Stomach (tissue), 9 donors: ENCODE results near the gene ARX. TPM values are rescaled to one million over a fixed set of nuclear protein-coding genes. Genes with fewer than 3 reads are reported as not detected.

ENCODE experiments used
- DNase-seq, 2 donors: peaks; one replicate each; pipeline versions ENCODE4 v3.0.0 to v3.0.0-alpha.2; 2013 to 2019
- H3K27ac ChIP-seq, 5 donors: fragments of 200-600 bp in 4 of 5; sonication (generic) in 4 of 5; one replicate each; pipeline ENCODE4 v1.5.1; 2013 to 2019; ENCODE audit warnings: mild to moderate bottlenecking in 1 of 5, moderate library complexity in 1 of 5
- H3K27me3 ChIP-seq, 3 donors: fragments of 200-600 bp; sonication (generic); one replicate each; pipeline ENCODE4 v1.5.1; 2017 to 2019; ENCODE audit warnings: mixed run types in 1 of 3
- H3K36me3 ChIP-seq, 4 donors: fragments of 200-600 bp; sonication (generic); 1 replicate in 3 of 4; 2 replicates in 1 of 4; pipeline ENCODE4 v1.5.1; 2016 to 2019
- H3K4me1 ChIP-seq, 4 donors: fragments of 200-600 bp; sonication (generic); one replicate each; pipeline ENCODE4 v1.5.1; 2016 to 2019
- H3K4me3 ChIP-seq, 4 donors: fragments of 200-600 bp; sonication (generic) in 3 of 4; one replicate each; pipeline ENCODE4 v1.5.1; 2016 to 2019; ENCODE audit warnings: mild to moderate bottlenecking in 1 of 4
- H3K9me3 ChIP-seq, 4 donors: fragments of 200-600 bp; sonication (generic); one replicate each; pipeline ENCODE4 v1.5.1; 2016 to 2019
- CTCF ChIP-seq, 7 experiments: fragments of 450-650 bp in 4 of 7; fragments of 200-600 bp in 3 of 7; sonication (generic) in 3 of 7; IDR thresholded peaks; one replicate each; pipeline ENCODE4 v1.5.1; 2016 to 2019; ENCODE audit warnings: antibody characterized with exemption in 7 of 7, control low read depth in 2 of 7, mild to moderate bottlenecking in 1 of 7
- EP300 ChIP-seq: sonication (generic); formaldehyde crosslinking; IDR thresholded peaks from one replicate; pipeline ENCODE4 v1.6.1; 2017; ENCODE audit warnings: antibody characterized with exemption
- POLR2A ChIP-seq, 4 donors: fragments of 450-650 bp; IDR thresholded peaks; one replicate each; pipeline ENCODE4 v1.6.1; 2016; ENCODE audit warnings: antibody characterized with exemption in 4 of 4, control low read depth in 2 of 4, mild to moderate bottlenecking in 1 of 4, moderate library complexity in 1 of 4
- POLR2AphosphoS5 ChIP-seq, 3 donors: sonication (generic); formaldehyde crosslinking; IDR thresholded peaks; one replicate each; pipeline ENCODE4 v1.6.1; 2016; ENCODE audit warnings: antibody characterized with exemption in 3 of 3
- WGBS, 5 donors: extraction: QIAGEN DNeasy Blood & Tissue Kit in 3 of 5; methylation state at CpG; one replicate each; pipeline versions ENCODE4 v1.1.5 to v1.1.7; 2013 to 2018; 5-methylcytosine and 5-hydroxymethylcytosine counted together
- intact Hi-C: fragments of 100-400 bp; cut with DNase I; formaldehyde crosslinking; loops from one replicate; pipeline ENCODE4 v1.15.1; 2023; ENCODE audit warnings: low total_unique reads
- polyA plus RNA-seq, 3 donors: library from polyadenylated mRNA; stranded (reverse); fragments of 200-250 nt; gene quantifications; one replicate each; pipeline ENCODE4 v1.2.3, GENCODE V29; 2013
- total RNA-seq, 5 donors: library from RNA; depleted of rRNA; stranded (reverse); fragments of >200 nt; gene quantifications; one replicate each; pipeline versions ENCODE4 v1.1.0 to v1.2.3, GENCODE V29; 2014 to 2016
- donor health status: healthy with polysubstance abuse.
- donor health status: Bipolar disorder and iron deficiency.
- donor health status: healthy.

ARX gene
- total and polyA plus RNA-seq, 8 donors: 0.18 to 1.8 (median 0.58) TPM; not detected in 1

GRCh38 chrX:25019707-25020390, 4.1 kb upstream of the ARX start:
- no peak for DNase-seq
- WGBS, 5 donors: 6 to 28% (median 6%) methylated on average over 20 to 22 of the region's 22 CpGs
- TF ChIP-seq POLR2AphosphoS5 (IDR thresholded peaks at IDR 0.05) (no peak), EP300 (no peak), POLR2A (IDR thresholded peaks at IDR 0.05) (no peak), CTCF (IDR thresholded peaks at IDR 0.05) (no peak)
- Histone ChIP-seq H3K4me1 (peaks cover 0 to 37% (median 23%) of the 10 kb centered on the region in 4 donors), H3K27ac (no peak overlapping the region), H3K4me3 (peak overlapping the region in 1 of 4 donors; percentile 36), H3K27me3 (peaks cover 51 to 100% (median 84%) of the 10 kb centered on the region in 3 donors), H3K36me3 (no peaks in the 10 kb centered on the region), H3K9me3 (peaks cover 0 to 18% (median 4%) of the 10 kb centered on the region in 4 donors)
- intact Hi-C loops: no loop called here

- H3K27me3 ChIP-seq: peaks cover 58 to 100% (median 94%) of the 10 kb centered on the region in 3 donors
- no peaks in the 10 kb centered on the region for H3K36me3 ChIP-seq
- no peak for DNase-seq
- no peak overlapping the region for H3K27ac ChIP-seq
- 20 to 33% (median 29%) methylated on average over 3 of the region's 3 CpGs for WGBS, 5 donors
- intact Hi-C loops: no loop called here
- H3K4me1 ChIP-seq: peaks cover 0 to 37% (median 25%) of the 10 kb centered on the region in 4 donors
- no peak for TF ChIP-seq CTCF (IDR thresholded peaks at IDR 0.05)
- TF ChIP-seq POLR2AphosphoS5 (IDR thresholded peaks at IDR 0.05): no peak
- TF ChIP-seq POLR2A (IDR thresholded peaks at IDR 0.05): no peak
- no peak for TF ChIP-seq EP300
- peaks cover 0 to 18% (median 4%) of the 10 kb centered on the region in 4 donors for H3K9me3 ChIP-seq
- no peak overlapping the region for H3K4me3 ChIP-seq
Measured at GRCh38 chrX:25018682-25019081, 2.9 kb upstream of the ARX start.

- no peaks in the 10 kb centered on the region for H3K36me3 ChIP-seq
- WGBS, 5 donors: 4 to 29% (median 8%) methylated on average over 11 to 32 of the region's 32 CpGs
- no peak overlapping the region for H3K27ac ChIP-seq
- no peak overlapping the region for H3K4me3 ChIP-seq
- peaks cover 0 to 21% (median 3%) of the 10 kb centered on the region in 4 donors for H3K9me3 ChIP-seq
- intact Hi-C loops: no loop called here
- no peak for DNase-seq
- TF ChIP-seq POLR2A (IDR thresholded peaks at IDR 0.05) (no peak), POLR2AphosphoS5 (IDR thresholded peaks at IDR 0.05) (no peak), CTCF (IDR thresholded peaks at IDR 0.05) (no peak), EP300 (no peak)
- H3K4me1 ChIP-seq: peaks cover under 1 to 39% (median 27%) of the 10 kb centered on the region in 4 donors
- peaks cover 56 to 99% (median 90%) of the 10 kb centered on the region in 3 donors for H3K27me3 ChIP-seq
Measured at GRCh38 chrX:25017667-25018247, 2.0 kb upstream of the ARX start.

GRCh38 chrX:25016938-25017598, 1.3 kb upstream of the ARX start:
- TF ChIP-seq POLR2A (IDR thresholded peaks at IDR 0.05): no peak
- TF ChIP-seq EP300: no peak
- TF ChIP-seq CTCF (IDR thresholded peaks at IDR 0.05): no peak
- TF ChIP-seq POLR2AphosphoS5 (IDR thresholded peaks at IDR 0.05): no peak
- 17 to 32% (median 21%) methylated on average over 17 of the region's 17 CpGs for WGBS, 5 donors
- H3K4me1 ChIP-seq: peaks cover 3 to 43% (median 33%) of the 10 kb centered on the region in 4 donors
- intact Hi-C loops: no loop called here
- H3K4me3 ChIP-seq: no peak overlapping the region
- DNase-seq: no peak
- peaks cover 53 to 99% (median 90%) of the 10 kb centered on the region in 3 donors for H3K27me3 ChIP-seq
- H3K36me3 ChIP-seq: no peaks in the 10 kb centered on the region
- H3K9me3 ChIP-seq: peaks cover 0 to 27% (median 3%) of the 10 kb centered on the region in 4 donors
- H3K27ac ChIP-seq: no peak overlapping the region
